DMS114 treated with DMSO at 0.1 percent for 48 hours (cell line): ENCODE results near the gene C5.

Source experiments
- DNase-seq: peaks from one replicate; lab custom pipeline; 2025; ENCODE audit not compliant: unreplicated experiment; lab: John Stamatoyannopoulos, UW

Gene C5

DNA sequence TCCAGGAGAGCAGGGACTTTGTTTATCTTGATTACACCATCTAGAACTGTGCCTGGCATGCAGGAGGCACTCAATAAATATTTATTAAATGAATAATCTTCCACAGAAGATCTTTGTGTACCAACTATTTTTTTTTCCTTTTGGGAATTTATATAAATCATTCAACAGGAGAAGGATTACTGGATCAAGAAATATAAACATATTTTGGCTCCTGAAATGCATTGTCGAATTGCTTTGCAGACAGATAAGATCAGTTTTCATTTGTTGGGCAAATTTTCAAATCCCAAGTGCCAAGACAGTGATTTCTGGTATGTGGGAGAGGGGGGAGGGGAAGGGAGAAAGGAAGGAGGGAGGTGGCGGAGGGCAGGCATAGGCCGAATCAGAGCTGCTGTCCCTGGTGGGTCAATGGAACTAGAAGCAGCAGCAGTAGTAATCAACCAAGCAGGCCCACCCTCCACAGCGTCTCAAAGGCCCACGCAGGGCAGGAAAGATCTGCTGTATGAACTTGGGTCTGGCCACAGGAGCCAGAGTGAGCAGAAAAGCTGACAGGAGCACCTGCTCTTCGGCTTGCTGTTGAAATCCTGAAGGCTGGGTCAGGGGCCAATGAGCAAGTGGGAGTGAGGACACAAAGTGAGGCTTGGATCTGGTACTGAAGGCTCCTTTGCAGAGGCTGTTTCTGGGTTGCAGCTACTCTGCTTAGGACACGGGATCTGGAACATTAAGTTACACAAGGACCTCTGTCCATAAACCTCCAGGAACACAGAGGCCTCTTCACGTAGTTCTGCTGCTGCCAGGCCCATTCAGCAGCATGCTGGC lies 107.7 kb downstream of the C5 start:
- no peak for DNase-seq

DNA sequence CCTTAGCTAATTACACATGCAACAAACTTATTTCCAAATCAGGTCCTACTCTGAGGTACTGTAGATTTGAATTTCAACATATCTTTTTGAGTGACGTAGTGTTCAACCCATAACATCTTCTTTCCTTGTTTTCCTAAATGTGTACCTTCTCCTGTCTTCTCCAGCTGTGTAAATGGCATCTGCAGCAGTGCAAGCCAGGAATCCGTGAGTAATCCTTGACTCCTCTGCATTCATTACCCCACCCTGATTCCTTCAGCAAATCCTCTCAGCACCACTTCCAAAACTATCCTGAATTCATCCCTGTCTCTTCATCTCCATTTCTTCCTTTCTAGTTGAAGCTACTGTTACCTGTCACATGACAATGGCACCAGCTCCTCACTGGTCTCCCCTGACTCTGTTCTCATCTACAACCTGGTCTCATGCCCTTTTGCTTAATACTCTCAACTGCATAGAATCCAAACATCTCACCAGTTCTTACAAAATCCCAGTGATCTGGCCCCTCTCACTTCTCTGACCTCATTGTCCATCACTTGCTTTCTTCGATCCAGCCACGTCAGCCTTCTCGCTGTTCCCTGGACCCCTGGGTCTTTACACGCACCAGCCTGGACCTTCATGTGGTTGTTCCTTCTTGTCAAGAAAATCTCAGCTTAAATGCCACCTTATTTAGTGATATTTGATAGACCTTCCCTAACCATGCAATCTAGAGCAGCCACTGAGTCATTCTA lies 108.9 kb downstream of the C5 start:
- DNase-seq = no peak

DNA sequence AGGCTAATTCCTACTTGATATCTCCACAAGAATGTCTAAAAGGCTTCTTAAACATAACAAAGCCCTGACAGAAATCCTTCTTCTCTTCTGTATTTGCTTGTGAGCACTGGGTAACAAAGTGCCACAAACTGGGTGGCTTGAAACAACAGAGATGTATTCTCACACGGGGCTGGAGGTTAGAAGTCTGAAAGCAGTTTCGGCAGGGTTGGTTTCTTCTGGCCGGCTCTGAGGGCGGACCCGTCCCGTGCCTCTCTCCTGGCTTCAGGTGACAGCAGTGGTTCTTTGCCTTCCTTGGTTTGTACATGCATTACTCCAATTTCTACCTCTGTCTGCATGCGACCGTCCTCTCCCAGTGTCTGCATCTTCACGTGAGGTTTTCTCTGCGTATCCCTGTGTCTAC lies 109.5 kb downstream of the C5 start:
- no peak for DNase-seq

DNA sequence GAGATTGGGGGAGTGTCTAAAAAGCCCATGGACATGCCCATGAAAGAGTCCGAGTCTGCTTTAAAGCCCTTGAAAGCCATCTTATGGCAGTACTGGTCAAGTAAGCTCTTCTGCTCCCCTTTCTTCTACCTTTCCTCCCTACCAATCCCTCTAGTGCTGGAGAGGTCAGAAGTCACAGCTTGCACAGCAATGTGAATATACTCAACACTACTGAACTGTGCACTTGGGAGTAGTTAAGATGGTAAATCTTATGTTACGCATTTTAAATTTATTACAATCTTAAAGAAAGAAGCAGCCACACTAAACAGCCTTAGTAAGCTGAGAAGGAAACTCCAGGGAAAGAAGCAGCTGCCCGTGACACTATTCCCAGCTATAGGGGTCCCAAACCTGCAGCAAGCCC lies 111.2 kb downstream of the C5 start:
- DNase-seq = no peak

DNA sequence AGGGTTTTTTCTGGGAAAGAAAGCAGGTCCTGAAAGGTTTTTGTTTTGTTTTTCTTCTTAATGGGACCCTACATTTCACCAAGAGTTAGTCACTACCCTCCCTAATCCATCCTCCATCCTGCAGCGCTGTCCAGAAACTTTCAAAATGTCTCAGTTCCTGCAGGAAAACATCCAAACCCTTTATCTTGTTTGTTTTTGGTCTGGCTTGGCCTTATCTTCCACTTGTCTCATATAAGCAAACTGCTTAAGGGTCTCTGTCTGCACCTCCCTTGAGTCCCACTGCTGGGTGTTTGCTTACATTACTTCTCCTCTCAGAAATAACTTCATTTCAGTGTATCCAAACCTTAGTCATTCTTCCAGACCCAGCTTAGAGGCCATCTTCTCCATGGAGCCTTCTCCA lies 112.5 kb downstream of the C5 start:
- no peak for DNase-seq

DNA sequence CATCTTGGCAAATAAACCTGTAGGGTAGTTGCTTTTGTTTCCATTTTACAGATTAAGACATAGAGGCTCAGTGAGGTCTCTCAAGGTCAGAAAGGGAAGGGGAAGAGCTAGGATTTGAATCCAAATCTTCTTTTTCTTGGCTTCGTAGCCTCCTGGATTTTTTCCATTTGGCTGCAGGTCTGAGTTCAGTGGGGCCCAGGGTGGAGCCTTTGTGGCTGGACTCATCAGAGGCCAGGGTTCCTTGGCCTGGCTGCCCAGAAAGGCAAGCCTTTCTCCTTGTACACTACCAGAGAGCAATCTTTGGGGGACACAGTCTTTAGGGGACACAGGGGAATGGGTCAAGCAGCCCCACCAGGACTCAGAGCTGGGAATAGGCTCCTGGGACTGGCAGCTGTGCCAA lies 112.9 kb downstream of the C5 start:
- no peak for DNase-seq

DNA sequence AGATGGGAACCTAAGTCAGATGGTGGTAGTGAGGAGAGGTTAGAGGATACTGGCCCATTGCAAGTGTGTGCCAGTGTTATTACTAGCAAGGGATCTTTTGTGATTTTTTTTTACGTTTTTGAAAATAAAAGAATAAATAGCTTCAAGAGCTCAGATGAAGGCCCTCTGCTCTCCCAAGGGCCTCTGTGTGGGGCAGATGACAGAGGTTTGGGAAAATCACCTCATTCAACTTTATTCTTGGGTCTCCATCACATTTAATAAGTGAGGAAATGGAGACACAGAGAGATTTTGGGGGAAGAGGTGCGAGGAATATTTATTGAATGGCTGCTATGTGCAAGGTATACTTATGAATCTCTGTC lies 113.3 kb downstream of the C5 start:
- no peak for DNase-seq

DNA sequence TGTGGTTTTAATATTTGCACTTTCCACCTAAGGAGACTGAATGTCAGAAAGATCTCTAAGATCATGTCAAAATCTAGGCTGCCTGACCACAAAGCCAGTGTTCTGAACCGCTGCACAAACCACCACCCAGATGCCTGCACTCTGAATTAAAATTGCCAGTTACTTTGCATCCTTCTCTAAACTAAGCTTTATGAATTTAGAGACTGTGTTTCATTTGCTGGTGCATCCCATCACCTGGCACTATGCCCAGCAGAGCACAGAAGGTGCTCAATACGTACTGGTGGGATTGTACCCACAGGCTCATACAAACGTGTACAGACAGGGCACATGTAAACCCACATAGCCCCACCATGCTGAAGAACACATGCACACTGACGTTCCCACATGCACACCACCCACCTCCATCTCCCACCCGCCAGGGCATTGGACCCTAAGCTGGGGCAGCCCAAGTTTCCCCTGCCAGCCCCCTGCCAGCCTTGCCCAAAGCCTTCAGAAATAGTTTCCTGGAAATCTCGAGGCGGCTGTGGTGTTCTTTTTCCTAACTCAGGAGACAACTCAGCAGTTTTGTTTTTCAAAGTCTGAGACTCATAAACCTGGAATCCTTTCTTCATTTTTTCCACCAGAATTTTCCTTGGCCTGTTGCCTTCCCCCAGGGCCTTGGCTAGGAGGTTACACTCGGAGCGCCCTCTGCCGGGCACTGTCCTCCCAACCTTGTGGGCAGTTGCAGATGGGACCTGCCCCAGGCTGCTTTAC lies 113.9 kb downstream of the C5 start:
- peak; percentile 47 for DNase-seq

DNA sequence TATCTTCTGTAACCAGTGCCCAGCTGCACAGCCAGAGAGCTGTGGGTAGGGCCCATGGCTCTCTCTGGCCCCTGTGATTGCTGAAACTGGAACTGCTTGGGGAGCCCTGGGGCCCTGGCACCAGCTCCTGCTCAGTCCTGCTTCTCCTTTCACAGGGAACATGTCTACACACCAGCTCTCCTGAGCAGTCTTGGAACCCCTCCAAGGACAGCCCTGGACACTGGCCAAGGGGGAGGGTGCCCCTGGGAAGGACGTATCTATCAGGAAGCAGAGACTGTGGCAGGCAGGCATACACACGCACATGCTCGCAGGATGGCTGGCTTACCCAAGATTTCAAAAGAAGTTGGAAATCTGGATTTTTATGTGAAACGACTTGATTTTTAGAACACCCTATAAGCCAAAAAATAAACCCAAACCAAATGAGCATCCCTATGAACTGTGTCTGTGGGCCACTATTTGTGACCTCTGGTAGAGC lies 114.7 kb downstream of the C5 start:
- DNase-seq = no peak

DNA sequence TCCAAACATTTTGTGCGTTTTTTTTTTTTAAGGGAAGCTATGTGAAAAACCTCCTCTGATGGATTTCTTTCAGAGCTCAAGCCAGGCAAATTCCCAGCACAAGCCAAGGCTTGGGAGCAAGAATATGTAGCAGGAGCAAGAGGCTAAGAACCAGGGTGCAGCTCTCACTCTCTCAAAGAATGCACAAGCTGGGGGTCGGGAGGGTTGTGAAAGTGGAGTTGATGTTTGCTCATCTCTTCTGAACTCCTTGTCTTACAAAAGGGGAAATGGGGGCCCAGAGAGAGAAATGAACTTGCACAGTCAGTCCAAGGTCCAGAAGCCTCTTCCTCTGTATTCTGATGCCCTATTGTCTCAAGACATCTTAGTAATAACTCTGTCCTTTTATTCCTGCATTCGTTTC lies 115.8 kb downstream of the C5 start:
- no peak for DNase-seq

DNA sequence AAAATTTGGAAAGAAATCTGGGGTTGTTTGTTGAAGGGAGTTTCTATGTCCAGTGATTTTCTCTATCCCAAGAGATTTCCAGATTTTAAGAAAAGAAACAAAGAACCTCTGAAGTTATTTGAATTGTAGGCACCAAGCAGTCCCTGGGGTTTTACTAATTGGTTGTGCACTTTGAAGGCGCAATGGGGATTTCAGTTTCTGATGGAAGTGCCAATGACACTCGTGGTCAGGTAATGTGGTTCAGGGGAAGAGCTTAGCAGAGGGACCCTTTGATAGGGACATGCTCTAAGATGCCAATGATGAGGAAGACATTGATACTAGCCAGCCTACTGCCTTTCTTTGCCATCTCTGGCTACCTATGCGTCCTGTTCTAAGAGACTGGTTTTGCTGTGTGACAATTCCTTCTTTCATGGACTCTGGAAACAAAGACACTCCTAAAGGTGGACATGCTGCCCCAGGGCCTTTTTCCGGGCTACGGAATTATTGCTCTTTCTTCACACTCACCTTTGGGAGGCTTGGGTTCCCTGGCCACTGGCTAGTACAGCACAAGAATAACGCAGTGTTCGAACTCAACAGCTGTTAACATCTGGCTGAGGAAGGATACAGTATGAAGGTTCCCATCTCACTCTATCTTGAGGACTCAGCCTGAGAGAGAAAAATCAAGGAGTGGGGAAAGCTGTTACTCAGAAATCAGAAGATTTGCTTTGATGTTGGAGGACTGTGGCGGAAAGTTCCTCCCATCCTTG lies 116.6 kb downstream of the C5 start:
- DNase-seq = no peak

DNA sequence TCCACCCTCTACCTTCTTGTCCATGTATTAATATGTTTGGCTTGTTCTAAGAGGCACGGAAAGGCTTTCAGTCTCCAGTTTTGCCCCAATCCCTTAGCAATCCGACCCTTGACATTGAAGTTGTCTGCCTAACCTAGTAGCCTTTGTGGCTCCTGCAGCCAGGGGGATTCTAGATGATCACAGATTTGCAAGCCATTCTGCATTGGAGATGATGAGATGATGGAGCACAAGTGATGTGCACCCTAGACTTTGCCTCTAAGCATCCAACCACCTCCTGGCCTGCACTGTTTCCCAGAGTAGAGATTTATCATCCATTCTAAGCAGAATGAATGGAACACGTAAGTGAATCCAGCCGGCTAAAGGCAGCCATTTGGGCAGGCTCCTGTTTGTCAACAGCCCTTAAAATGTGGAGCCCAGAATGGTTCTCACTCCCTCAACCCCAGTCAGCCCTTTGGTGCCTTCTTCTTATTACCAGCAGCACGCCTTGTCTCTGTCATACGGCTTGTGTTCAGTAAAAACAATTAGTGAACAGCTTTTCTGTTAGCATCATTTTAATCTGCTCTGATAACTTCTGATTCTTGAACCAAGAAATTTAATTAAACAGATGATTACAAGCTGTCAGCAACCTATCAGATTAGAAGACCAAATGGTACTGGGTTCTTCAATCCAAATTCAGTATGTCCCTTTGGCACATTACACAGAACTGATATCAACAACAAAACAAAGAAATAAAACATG lies 117.8 kb downstream of the C5 start:
- DNase-seq = no peak

DNA sequence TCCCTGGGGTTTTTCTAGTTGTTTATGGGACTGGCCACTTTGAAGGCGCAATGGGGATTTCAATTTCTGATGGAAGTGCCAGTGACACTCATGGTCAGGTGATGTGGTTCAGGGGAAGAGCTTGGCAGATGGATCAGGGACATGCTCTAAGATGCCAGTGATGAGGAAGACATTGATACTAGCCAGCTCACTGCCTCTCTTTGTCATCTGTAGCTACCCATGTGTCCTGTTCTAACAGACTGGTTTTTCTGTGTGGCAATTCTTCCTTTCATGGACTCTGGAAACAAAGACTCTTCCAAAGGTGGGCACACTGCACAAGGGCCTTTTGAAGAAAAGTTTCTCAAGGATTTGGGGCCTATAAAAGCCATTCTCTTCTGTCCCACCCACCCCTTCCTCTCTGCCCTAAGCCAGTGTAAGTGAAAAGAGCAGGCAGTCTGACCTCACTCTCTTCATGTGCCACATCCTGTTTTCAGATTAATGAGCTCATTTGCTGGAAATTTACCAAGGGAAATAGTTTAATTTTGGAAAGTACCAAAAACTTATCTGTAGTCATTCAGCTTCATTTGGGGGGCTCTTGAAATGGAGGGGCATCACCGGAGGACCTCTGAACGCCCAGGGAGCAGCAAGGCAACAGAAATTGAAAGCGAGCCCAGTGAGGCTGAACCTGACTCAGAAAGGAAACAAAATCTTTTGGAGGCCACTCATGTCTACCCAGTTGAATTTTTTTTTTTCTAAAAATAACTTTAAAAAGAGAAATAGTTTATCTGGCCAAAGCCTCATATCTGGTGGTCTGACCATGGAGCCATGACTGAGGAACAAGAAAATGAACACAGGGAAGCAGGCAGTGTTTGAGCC lies 118.6 kb downstream of the C5 start:
- DNase-seq = no peak

DNA sequence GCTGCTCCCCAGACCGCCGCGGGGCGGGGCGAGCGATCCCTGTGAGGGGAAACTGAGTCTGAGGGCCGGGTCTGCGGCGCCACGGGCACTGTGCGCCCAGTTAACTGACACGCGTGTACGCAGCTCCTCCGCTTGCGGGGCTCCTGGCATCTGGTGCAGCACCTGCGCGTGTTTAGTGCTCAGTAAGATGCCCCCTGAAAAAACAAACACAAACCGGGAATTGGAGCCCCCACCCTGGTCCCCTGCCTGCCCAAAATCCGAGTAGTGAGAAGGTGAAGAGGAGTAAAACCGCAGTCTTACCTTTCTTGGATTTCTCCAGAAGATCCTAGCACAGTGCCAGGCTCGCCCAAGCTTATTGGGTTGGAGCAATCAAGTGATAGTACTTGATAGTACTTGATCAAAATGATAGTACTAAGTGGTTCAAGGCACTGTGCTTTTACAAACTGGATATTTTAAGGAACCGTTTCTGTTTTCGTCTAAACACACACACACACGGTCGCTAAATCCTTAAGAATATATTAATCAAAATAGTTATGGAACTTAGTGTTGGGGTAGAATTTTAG lies 120.8 kb downstream of the C5 start:
- no peak for DNase-seq

DNA sequence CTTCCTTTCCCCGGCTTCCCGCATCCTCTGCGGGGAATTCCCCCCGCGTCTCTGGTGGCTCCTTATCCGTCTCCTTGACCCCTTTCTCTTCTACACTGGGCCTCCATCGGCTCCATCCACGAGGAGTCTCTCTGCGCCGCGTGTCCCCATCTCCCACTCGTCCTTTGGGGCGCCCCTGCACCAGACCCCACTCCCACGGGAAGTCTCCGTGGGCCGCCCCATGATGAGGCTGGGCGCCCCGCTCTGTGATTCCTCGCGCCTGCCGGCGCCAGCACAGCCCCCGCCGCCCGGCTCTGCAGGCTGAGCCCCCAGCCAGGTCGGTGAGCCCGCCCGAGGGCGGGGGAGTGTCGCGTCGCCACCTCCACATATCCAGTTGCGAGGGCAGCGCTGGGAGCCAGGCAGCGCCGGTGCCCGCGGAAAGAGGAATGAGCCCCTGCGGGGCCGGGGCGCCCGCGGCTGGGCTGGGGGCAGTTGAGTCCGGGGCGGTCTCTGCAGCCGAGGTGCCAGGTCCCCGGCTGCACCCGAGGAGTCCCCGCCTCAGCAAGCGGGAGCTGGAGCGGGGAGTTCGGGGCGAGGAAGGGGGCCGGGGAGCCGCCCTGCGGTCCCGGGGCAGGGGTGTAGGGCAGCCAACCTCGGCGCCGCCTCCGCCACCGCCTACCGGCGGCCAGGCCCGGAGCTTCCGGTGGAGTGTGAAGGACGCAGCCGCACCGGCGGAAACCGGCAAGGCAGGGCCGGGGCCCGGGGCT lies 121.4 kb downstream of the C5 start:
- no peak for DNase-seq

DNA sequence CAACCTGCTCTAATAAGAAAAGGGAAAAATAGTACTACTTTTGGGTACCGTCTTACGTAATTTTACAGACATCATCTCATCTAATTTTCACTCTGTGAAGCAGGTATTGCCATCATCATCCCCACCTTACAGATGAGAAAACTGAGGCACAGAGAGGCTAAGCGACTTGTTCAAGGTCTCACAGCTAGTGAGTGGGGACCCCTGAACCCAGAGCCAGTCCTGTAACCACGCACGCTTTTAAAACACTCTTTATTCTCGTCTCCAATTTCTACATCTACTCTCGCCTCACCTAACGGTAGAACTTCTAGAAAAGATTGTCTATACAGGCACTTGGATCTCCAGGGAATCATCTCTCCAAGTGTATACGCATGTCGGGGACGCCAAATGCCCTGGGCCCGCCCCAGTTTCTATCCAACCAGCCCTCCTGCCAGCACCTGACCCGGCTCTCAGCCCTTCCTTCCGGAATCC lies 122.0 kb downstream of the C5 start:
- DNase-seq = no peak

DNA sequence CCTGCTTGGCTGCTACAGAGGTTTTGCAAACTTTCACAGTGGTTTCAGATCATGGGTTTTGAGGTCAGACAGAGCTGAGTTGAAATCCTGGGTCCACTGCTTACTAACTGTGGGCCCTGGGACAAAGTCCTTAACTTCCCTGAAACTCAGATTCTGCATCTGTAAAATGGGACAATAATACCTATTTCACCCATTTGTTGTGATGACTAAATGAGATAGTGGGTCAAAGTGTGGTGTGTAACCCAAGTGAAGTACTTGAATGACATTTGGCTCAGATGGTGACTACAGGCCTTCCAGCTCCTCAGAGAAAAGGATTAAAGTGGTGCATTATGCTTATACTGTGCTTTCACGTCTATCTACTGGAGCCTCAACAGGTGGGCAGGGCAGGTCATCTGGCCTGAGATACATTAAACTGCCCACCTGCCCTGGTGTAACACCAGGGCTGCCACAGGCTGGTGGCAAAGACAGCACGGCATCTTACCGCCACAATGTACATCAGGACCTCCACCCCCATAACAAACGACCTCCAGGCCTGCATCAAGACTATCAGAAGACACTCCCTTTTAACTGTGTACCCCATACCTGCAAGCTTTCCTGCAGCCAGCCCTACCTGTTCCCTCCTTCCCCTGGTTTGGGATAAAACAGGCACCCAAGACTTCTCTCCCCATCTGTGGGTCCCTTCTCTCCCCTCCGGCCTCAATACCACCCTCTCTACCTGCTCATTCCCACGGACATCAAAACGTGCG lies 122.6 kb downstream of the C5 start:
- no peak for DNase-seq
